GM19023 (cell line): Measurements from ENCODE around the gene PDE6D.

ENCODE experiments used
- ATAC-seq: cut with Tn5 transposase; IDR thresholded peaks from one replicate; pipeline ENCODE4 v1.9.1; 2021; ENCODE audit warnings: mild to moderate bottlenecking, moderate library complexity; ENCODE audit not compliant: unreplicated experiment

The PDE6D gene

GRCh38 chr2:231685349-231686191, 95.5 kb downstream of the PDE6D start:
- ATAC-seq, result no peak

GRCh38 chr2:231684314-231685223, 96.5 kb downstream of the PDE6D start:
- ATAC-seq, result no peak

GRCh38 chr2:231683292-231684235, 97.5 kb downstream of the PDE6D start:
- no peak for ATAC-seq

- no peak for ATAC-seq
Measured at GRCh38 chr2:231682603-231683291, 98.3 kb downstream of the PDE6D start.
